HG03135 (cell line): ENCODE results near the gene MARCHF4.
"Not testable (repeated sequence)": the region's sequence is repeated elsewhere in the genome, so short reads cannot be mapped to it uniquely, and the experiment has no call there.

Source experiments
- ATAC-seq: cut with Tn5 transposase; IDR thresholded peaks from one replicate; pipeline ENCODE4 v1.9.1; 2021; ENCODE audit warnings: mild to moderate bottlenecking, moderate library complexity; ENCODE audit not compliant: unreplicated experiment

Gene MARCHF4

GRCh38 chr2:216392018-216392562 is 19.8 kb upstream of the MARCHF4 start:
- ATAC-seq = no peak

- no peak for ATAC-seq
Observed at GRCh38 chr2:216391401-216391800, 19.1 kb upstream of the MARCHF4 start.

GRCh38 chr2:216389570-216389969 is 17.3 kb upstream of the MARCHF4 start:
- no peak for ATAC-seq

GRCh38 chr2:216388046-216388884 is 16.0 kb upstream of the MARCHF4 start:
- no peak for ATAC-seq

GRCh38 chr2:216387262-216387661 is 15.0 kb upstream of the MARCHF4 start:
- no peak for ATAC-seq

- no peak for ATAC-seq
Observed at GRCh38 chr2:216385478-216385877, 13.2 kb upstream of the MARCHF4 start.

- not testable (repeated sequence) for ATAC-seq
Observed at GRCh38 chr2:216384409-216384808, 12.1 kb upstream of the MARCHF4 start.

- no peak for ATAC-seq
Observed at GRCh38 chr2:216379977-216380376, 7.7 kb upstream of the MARCHF4 start.

- no peak for ATAC-seq
Observed at GRCh38 chr2:216375286-216375685, 3.0 kb upstream of the MARCHF4 start.

- no peak for ATAC-seq
Observed at GRCh38 chr2:216373896-216374295, 1.6 kb upstream of the MARCHF4 start.

- no peak for ATAC-seq
Observed at GRCh38 chr2:216372761-216373291, 543 bp upstream of the MARCHF4 start.

- ATAC-seq = no peak
Observed at GRCh38 chr2:216370961-216371712, 1.1 kb downstream of the MARCHF4 start.

GRCh38 chr2:216369821-216370220 is 2.5 kb downstream of the MARCHF4 start:
- no peak for ATAC-seq

GRCh38 chr2:216366777-216367471 is 5.4 kb downstream of the MARCHF4 start:
- ATAC-seq = no peak

GRCh38 chr2:216365518-216365917 is 6.8 kb downstream of the MARCHF4 start:
- ATAC-seq = no peak

- ATAC-seq = no peak
Observed at GRCh38 chr2:216363221-216363620, 9.1 kb downstream of the MARCHF4 start.

- no peak for ATAC-seq
Observed at GRCh38 chr2:216362730-216363129, 9.6 kb downstream of the MARCHF4 start.

- ATAC-seq = no peak
Observed at GRCh38 chr2:216355711-216356110, 16.6 kb downstream of the MARCHF4 start.

GRCh38 chr2:216354306-216354705 is 18.0 kb downstream of the MARCHF4 start:
- no peak for ATAC-seq

- no peak for ATAC-seq
Observed at GRCh38 chr2:216352653-216353270, 19.5 kb downstream of the MARCHF4 start.
